ENCODE measurements around the gene CPEB4.

CPEB4 gene

DNA sequence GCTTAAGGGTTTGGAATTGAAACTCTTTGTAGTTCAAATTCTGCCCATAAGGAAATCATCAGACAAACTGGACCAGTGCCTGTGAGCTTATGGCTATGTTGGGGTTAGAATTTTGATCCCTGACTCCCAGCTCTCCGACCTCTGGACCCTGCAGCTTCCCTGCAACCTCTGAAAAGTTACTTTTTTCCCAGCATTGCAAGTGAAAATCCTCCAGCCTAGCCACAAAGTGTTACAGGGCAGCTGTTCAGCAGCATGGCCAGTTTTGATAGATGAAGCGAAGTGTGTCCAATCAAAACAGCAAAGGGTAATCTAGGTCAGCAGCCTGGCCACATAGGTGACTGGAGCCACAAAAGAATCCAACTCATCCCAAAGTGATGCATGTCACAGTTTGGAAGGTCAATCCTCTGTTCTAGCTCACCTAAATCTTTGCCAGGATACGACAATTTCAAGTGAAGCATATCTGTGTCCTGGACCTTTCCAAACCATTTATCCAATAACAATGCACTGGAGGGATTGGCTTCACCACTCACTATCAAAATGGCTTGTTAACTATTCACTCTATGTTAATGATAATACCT, 4.7 kb upstream of the CPEB4 start:
- no peak for TF ChIP-seq FOXP2 (optimal IDR thresholded peaks at IDR 0.05; ENCODE audit: borderline replicate concordance, extremely low read depth, extremely low read length, insufficient read depth)
- no peak for TF ChIP-seq REST (IDR thresholded peaks at IDR 0.05; ENCODE audit: insufficient read depth in 1 of 2, low read depth in 2 of 2, low read length in 2 of 2)
- TF ChIP-seq TAF1 (IDR thresholded peaks at IDR 0.05; ENCODE audit: borderline replicate concordance, insufficient read depth, low read length) = no peak
- TF ChIP-seq POLR2AphosphoS5 (IDR thresholded peaks at IDR 0.05; ENCODE audit: low read depth, low read length) = no peak

GRCh38 chr5:173884402-173885053, 3.6 kb upstream of the CPEB4 start:
- TF ChIP-seq REST (IDR thresholded peaks at IDR 0.05; ENCODE audit: insufficient read depth in 1 of 2, low read depth in 2 of 2, low read length in 2 of 2) (no peak), POLR2AphosphoS5 (IDR thresholded peaks at IDR 0.05; ENCODE audit: low read depth, low read length) (no peak), SIN3A (IDR thresholded peaks at IDR 0.05; ENCODE audit: borderline replicate concordance, insufficient read depth, low read length) (no peak), TAF1 (IDR thresholded peaks at IDR 0.05; ENCODE audit: borderline replicate concordance, insufficient read depth, low read length) (no peak), FOXP2 (optimal IDR thresholded peaks at IDR 0.05; ENCODE audit: borderline replicate concordance, extremely low read depth, extremely low read length, insufficient read depth) (no peak)

- TF ChIP-seq TAF1 (IDR thresholded peaks at IDR 0.05; ENCODE audit: borderline replicate concordance, insufficient read depth, low read length) = no peak
- no peak for TF ChIP-seq SIN3A (IDR thresholded peaks at IDR 0.05; ENCODE audit: borderline replicate concordance, insufficient read depth, low read length)
- no peak for TF ChIP-seq FOXP2 (optimal IDR thresholded peaks at IDR 0.05; ENCODE audit: borderline replicate concordance, extremely low read depth, extremely low read length, insufficient read depth)
- TF ChIP-seq REST (IDR thresholded peaks at IDR 0.05; ENCODE audit: insufficient read depth in 1 of 2, low read depth in 2 of 2, low read length in 2 of 2) = no peak
- TF ChIP-seq POLR2AphosphoS5 (IDR thresholded peaks at IDR 0.05; ENCODE audit: low read depth, low read length) = no peak
Observed at GRCh38 chr5:173885054-173885443, 3.1 kb upstream of the CPEB4 start.

DNA sequence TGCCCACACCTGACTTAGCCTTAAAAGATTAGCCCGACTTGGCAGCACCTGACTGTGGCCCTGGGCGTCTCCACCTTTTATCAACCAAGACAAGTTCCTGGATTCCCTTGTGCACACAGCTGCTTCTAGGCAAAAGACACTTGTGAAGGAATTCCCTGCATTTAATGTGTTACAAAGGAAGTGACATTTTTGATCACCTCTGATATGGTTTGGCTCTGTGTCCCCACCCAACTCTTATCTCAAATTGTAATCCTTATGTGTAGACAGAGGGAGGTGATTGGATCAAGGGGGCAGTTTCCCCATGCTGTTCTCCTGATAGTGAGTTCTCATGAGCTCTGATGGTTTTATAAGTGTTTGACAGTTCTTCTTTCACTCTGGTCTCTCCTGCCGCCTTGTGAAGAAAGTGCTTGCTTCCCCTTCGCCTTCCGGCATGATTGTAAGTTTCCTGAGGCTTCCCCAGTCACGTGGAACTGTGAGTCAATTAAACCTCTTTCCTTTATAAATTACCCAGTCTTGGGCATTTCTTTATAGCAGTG, 2.6 kb upstream of the CPEB4 start:
- TF ChIP-seq SIN3A (IDR thresholded peaks at IDR 0.05; ENCODE audit: borderline replicate concordance, insufficient read depth, low read length) = no peak
- TF ChIP-seq TAF1 (IDR thresholded peaks at IDR 0.05; ENCODE audit: borderline replicate concordance, insufficient read depth, low read length) = no peak
- TF ChIP-seq REST (IDR thresholded peaks at IDR 0.05; ENCODE audit: insufficient read depth in 1 of 2, low read depth in 2 of 2, low read length in 2 of 2) = no peak
- TF ChIP-seq POLR2AphosphoS5 (IDR thresholded peaks at IDR 0.05; ENCODE audit: low read depth, low read length) = no peak

All from PFSK-1 (cell line).